IPS-15b (cell line): Measurements from ENCODE around the gene CENPW.

Experiments
- H3K27me3 ChIP-seq: one replicate; pipeline ENCODE4 v1.6.1; 2013; ENCODE audit warnings: low read length; ENCODE audit not compliant: control insufficient read depth, insufficient read depth
- H3K36me3 ChIP-seq: one replicate; pipeline ENCODE4 v1.6.1; 2013; ENCODE audit warnings: low read length; ENCODE audit not compliant: control insufficient read depth, insufficient read depth
- H3K4me1 ChIP-seq: one replicate; pipeline ENCODE4 v1.6.1; 2013; ENCODE audit warnings: mild to moderate bottlenecking, low read length; ENCODE audit not compliant: control insufficient read depth, insufficient read depth
- H3K4me3 ChIP-seq: one replicate; pipeline ENCODE4 v1.5.1; 2013; ENCODE audit warnings: low read depth, low read length
- H3K9ac ChIP-seq: one replicate; pipeline ENCODE4 v1.6.1; 2013; ENCODE audit warnings: low read depth, mild to moderate bottlenecking, low read length
- H3K9me3 ChIP-seq: one replicate; pipeline ENCODE4 v1.6.1; 2013; ENCODE audit warnings: mild to moderate bottlenecking, low read length; ENCODE audit not compliant: control insufficient read depth, insufficient read depth

The CENPW gene

GRCh38 chr6:126339796-126340609 lies at the start of gene CENPW:
TSS of gene CENPW (plus strand) at chr6:126340115. CDS start at chr6:126340274, 159 bp downstream.
- no peaks in the 10 kb centered on the region for H3K9me3 ChIP-seq
- H3K9ac ChIP-seq = peak within 1 kb of the TSS; percentile 94
- no peaks in the 10 kb centered on the region for H3K27me3 ChIP-seq
- peak within 1 kb of the TSS; percentile 99 for H3K4me3 ChIP-seq
- H3K36me3 ChIP-seq = no peaks in the 10 kb centered on the region
- H3K4me1 ChIP-seq = peaks cover 11% of the 10 kb centered on the region

- no peak overlapping the region for H3K4me3 ChIP-seq
- no peak overlapping the region for H3K9ac ChIP-seq
- no peaks in the 10 kb centered on the region for H3K36me3 ChIP-seq
- H3K4me1 ChIP-seq = no peaks in the 10 kb centered on the region
- no peaks in the 10 kb centered on the region for H3K27me3 ChIP-seq
- no peaks in the 10 kb centered on the region for H3K9me3 ChIP-seq
These were observed 45.9 kb upstream of the CENPW start for GRCh38 chr6:126293891-126294524.

GRCh38 chr6:126300126-126300525 lies 39.8 kb upstream of the CENPW start:
- H3K4me1 ChIP-seq = no peaks in the 10 kb centered on the region
- no peaks in the 10 kb centered on the region for H3K36me3 ChIP-seq
- H3K9me3 ChIP-seq = no peaks in the 10 kb centered on the region
- H3K9ac ChIP-seq = no peak overlapping the region
- no peaks in the 10 kb centered on the region for H3K27me3 ChIP-seq
- H3K4me3 ChIP-seq = no peak overlapping the region

- H3K4me3 ChIP-seq = no peak overlapping the region
- no peaks in the 10 kb centered on the region for H3K9me3 ChIP-seq
- H3K9ac ChIP-seq = no peak overlapping the region
- H3K36me3 ChIP-seq = no peaks in the 10 kb centered on the region
- H3K4me1 ChIP-seq = no peaks in the 10 kb centered on the region
- no peaks in the 10 kb centered on the region for H3K27me3 ChIP-seq
These were observed 39.2 kb upstream of the CENPW start for GRCh38 chr6:126300735-126301134.

GRCh38 chr6:126302191-126302590 lies 37.7 kb upstream of the CENPW start:
- H3K9ac ChIP-seq = no peak overlapping the region
- H3K9me3 ChIP-seq = no peaks in the 10 kb centered on the region
- no peak overlapping the region for H3K4me3 ChIP-seq
- H3K4me1 ChIP-seq = no peaks in the 10 kb centered on the region
- no peaks in the 10 kb centered on the region for H3K27me3 ChIP-seq
- no peaks in the 10 kb centered on the region for H3K36me3 ChIP-seq

- Histone ChIP-seq H3K4me3 (no peak overlapping the region), H3K9ac (no peak overlapping the region), H3K27me3 (no peaks in the 10 kb centered on the region), H3K4me1 (no peaks in the 10 kb centered on the region), H3K36me3 (no peaks in the 10 kb centered on the region), H3K9me3 (no peaks in the 10 kb centered on the region)
These were observed 32.1 kb upstream of the CENPW start for GRCh38 chr6:126307849-126308248.

- Histone ChIP-seq H3K4me1 (no peaks in the 10 kb centered on the region), H3K9ac (no peak overlapping the region), H3K27me3 (no peaks in the 10 kb centered on the region), H3K9me3 (no peaks in the 10 kb centered on the region), H3K36me3 (no peaks in the 10 kb centered on the region), H3K4me3 (no peak overlapping the region)
These were observed 31.6 kb upstream of the CENPW start for GRCh38 chr6:126308362-126308761.

GRCh38 chr6:126312013-126312665 lies 27.8 kb upstream of the CENPW start:
- Histone ChIP-seq H3K9me3 (no peaks in the 10 kb centered on the region), H3K4me1 (no peaks in the 10 kb centered on the region), H3K4me3 (no peak overlapping the region), H3K9ac (no peak overlapping the region), H3K36me3 (no peaks in the 10 kb centered on the region), H3K27me3 (no peaks in the 10 kb centered on the region)

GRCh38 chr6:126313941-126314340 lies 26.0 kb upstream of the CENPW start:
- Histone ChIP-seq H3K9me3 (no peaks in the 10 kb centered on the region), H3K9ac (no peak overlapping the region), H3K4me3 (no peak overlapping the region), H3K36me3 (no peaks in the 10 kb centered on the region), H3K4me1 (no peaks in the 10 kb centered on the region), H3K27me3 (no peaks in the 10 kb centered on the region)

GRCh38 chr6:126318797-126319196 lies 21.1 kb upstream of the CENPW start:
- no peaks in the 10 kb centered on the region for H3K36me3 ChIP-seq
- H3K4me1 ChIP-seq = no peaks in the 10 kb centered on the region

GRCh38 chr6:126333729-126334128 lies 6.2 kb upstream of the CENPW start:
- no peaks in the 10 kb centered on the region for H3K27me3 ChIP-seq
- H3K9me3 ChIP-seq = no peaks in the 10 kb centered on the region
- no peaks in the 10 kb centered on the region for H3K36me3 ChIP-seq
- H3K4me3 ChIP-seq = no peak overlapping the region
- H3K9ac ChIP-seq = no peak overlapping the region
- H3K4me1 ChIP-seq = no peaks in the 10 kb centered on the region

More at GRCh38 chr6:126318797-126319196, 21.1 kb upstream of the CENPW start:
- H3K4me3 ChIP-seq = no peak overlapping the region
- H3K9ac ChIP-seq = no peak overlapping the region
- no peaks in the 10 kb centered on the region for H3K9me3 ChIP-seq
- H3K27me3 ChIP-seq = no peaks in the 10 kb centered on the region

GRCh38 chr6:126335210-126335609 lies 4.7 kb upstream of the CENPW start:
- Histone ChIP-seq H3K4me3 (no peak overlapping the region), H3K36me3 (no peaks in the 10 kb centered on the region), H3K9ac (no peak overlapping the region), H3K27me3 (no peaks in the 10 kb centered on the region), H3K9me3 (no peaks in the 10 kb centered on the region), H3K4me1 (no peaks in the 10 kb centered on the region)
